ENCODE data around the gene CNTN4.

DNA sequence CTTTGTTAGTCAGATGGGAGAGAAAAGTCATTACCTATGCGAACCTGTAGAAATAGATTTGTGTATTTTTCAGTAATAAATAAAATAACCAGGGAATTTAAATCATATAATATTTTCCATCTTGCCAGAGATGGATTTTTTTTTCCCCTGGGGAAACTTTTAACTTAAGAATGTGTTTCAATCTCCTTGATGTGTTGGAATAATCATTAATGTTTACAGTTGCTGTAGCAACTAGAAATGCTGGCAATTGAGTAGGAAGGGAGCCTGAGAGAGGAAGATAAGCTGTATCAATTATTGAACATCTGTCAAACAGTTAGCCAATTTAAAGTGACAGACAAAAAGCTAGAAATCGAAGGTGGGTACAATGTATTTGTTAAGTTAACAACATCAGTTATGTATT is 752.0 kb downstream of the CNTN4 start:
- TF ChIP-seq POLR2AphosphoS5 (IDR thresholded peaks at IDR 0.05; ENCODE audit: borderline replicate concordance, low read depth, low read length) (no peak), EZH2 (IDR thresholded peaks at IDR 0.05) (no peak)

Measured in SK-N-MC (cell line).